H1 (cell line): Measurements from ENCODE around the gene COL6A2.

Experiments used
- CBX5 ChIP-seq: fragments of 300-800, 300-1000 bp; sonication (generic); IDR thresholded peaks from 2 replicates; pipeline ENCODE4 v1.7.1; 2016; ENCODE audit warnings: antibody characterized with exemption, low read length, low read depth
- CEBPB ChIP-seq: IDR thresholded peaks from 2 replicates; pipeline ENCODE4 v1.6.1; 2012; ENCODE audit warnings: low read depth, low read length
- EGR1 ChIP-seq: IDR thresholded peaks from 2 replicates; pipeline ENCODE4 v1.6.1; 2011; ENCODE audit warnings: low read depth, low read length, borderline replicate concordance
- MAFK ChIP-seq: IDR thresholded peaks from 2 replicates; pipeline ENCODE4 v1.6.1; 2012; ENCODE audit warnings: low read depth, mild to moderate bottlenecking, improper control_type of control experiment, low read length
- PHF8 ChIP-seq: fragments of 200-600 bp; sonication (generic); conservative IDR thresholded peaks from 2 replicates; pipeline ENCODE4 v1.7.1; 2012; ENCODE audit warnings: low read depth, mild to moderate bottlenecking, inconsistent platforms, low read length, moderate library complexity
- POLR2AphosphoS5 ChIP-seq: IDR thresholded peaks from 2 replicates; pipeline ENCODE4 v1.6.1; 2011; ENCODE audit warnings: low read depth, low read length
- TBP ChIP-seq: IDR thresholded peaks from 2 replicates; pipeline ENCODE4 v1.6.1; 2011; ENCODE audit warnings: low read depth, low read length, improper control_type of control experiment
- ZNF274 ChIP-seq: IDR thresholded peaks from 2 replicates; pipeline ENCODE4 v1.7.0; 2012; ENCODE audit warnings: low read length, borderline replicate concordance; ENCODE audit errors: extremely low read depth
- TF ChIP-seq, protein P1 (sequence below): IDR thresholded peaks from 2 replicates; pipeline ENCODE4 v1.6.1; 2012; ENCODE audit warnings: inconsistent platforms
- TF ChIP-seq, protein P2 (sequence below), 3 experiments: IDR thresholded peaks; 1 replicate in 2 of 3; 2 replicates in 1 of 3; pipeline versions ENCODE4 v1.5.1 to v1.6.1; 2011; ENCODE audit warnings: low read length in 3 of 3, mild to moderate bottlenecking in 3 of 3, inconsistent platforms in 2 of 3, low read depth in 1 of 3, moderate library complexity in 1 of 3; ENCODE audit not compliant: insufficient read depth in 1 of 3; ENCODE audit errors: control extremely low read depth in 1 of 3
- TF ChIP-seq, protein P3 (sequence below): IDR thresholded peaks from 2 replicates; pipeline ENCODE4 v1.6.1; 2012; ENCODE audit warnings: low read length, inconsistent platforms

DNA sequence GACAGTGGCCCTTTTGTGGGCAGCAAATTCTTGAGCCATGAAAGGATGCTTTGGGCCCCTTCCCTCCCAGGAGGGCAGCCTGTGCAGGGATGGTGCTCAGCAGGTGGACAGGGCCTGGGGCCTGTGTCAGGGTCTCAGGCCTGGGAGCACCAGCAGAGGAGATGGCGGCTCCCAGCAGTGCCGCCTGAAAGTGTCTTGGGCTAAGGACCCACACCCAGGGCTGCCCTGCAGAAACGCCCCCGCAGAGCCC, 33.6 kb downstream of the COL6A2 start:
- TF ChIP-seq POLR2AphosphoS5 (no peak), MAFK (no peak), EGR1 (no peak), CEBPB (no peak), ZNF274 (no peak), TBP (no peak), PHF8 (no peak), CBX5 (no peak)
- TF ChIP-seq, protein P1, sequence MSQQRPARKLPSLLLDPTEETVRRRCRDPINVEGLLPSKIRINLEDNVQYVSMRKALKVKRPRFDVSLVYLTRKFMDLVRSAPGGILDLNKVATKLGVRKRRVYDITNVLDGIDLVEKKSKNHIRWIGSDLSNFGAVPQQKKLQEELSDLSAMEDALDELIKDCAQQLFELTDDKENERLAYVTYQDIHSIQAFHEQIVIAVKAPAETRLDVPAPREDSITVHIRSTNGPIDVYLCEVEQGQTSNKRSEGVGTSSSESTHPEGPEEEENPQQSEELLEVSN: no peak
- TF ChIP-seq, protein P2, sequence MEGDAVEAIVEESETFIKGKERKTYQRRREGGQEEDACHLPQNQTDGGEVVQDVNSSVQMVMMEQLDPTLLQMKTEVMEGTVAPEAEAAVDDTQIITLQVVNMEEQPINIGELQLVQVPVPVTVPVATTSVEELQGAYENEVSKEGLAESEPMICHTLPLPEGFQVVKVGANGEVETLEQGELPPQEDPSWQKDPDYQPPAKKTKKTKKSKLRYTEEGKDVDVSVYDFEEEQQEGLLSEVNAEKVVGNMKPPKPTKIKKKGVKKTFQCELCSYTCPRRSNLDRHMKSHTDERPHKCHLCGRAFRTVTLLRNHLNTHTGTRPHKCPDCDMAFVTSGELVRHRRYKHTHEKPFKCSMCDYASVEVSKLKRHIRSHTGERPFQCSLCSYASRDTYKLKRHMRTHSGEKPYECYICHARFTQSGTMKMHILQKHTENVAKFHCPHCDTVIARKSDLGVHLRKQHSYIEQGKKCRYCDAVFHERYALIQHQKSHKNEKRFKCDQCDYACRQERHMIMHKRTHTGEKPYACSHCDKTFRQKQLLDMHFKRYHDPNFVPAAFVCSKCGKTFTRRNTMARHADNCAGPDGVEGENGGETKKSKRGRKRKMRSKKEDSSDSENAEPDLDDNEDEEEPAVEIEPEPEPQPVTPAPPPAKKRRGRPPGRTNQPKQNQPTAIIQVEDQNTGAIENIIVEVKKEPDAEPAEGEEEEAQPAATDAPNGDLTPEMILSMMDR (IDR thresholded peaks at IDR 0.05; ENCODE audit: control extremely low read depth in 1 of 3, insufficient read depth in 1 of 3, low read depth in 1 of 3, low read length in 3 of 3): no peak
- TF ChIP-seq, protein P3, sequence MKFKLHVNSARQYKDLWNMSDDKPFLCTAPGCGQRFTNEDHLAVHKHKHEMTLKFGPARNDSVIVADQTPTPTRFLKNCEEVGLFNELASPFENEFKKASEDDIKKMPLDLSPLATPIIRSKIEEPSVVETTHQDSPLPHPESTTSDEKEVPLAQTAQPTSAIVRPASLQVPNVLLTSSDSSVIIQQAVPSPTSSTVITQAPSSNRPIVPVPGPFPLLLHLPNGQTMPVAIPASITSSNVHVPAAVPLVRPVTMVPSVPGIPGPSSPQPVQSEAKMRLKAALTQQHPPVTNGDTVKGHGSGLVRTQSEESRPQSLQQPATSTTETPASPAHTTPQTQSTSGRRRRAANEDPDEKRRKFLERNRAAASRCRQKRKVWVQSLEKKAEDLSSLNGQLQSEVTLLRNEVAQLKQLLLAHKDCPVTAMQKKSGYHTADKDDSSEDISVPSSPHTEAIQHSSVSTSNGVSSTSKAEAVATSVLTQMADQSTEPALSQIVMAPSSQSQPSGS: no peak
